AG04450 (cell line): ENCODE results near the gene KRTAP2-3. TPM values are rescaled to one million over a fixed set of nuclear protein-coding genes. Genes with fewer than 3 reads are reported as not detected.
"Not testable (repeated sequence)": the region's sequence is repeated elsewhere in the genome, so short reads cannot be mapped to it uniquely, and the experiment has no call there.

Experiments used
- CTCF ChIA-PET: fragments of 300-600, 350-600 bp; formaldehyde crosslinking; extraction: SDS; loops from one replicate; lab custom pipeline; 2022; ENCODE audit warnings: antibody characterized with exemption, inconsistent platforms; lab: Charles Lee
- POLR2A ChIA-PET: fragments of 350-600 bp; formaldehyde crosslinking; extraction: SDS; loops from one replicate; lab custom pipeline; 2021; ENCODE audit warnings: antibody characterized with exemption, inconsistent platforms; lab: Yijun Ruan, JAX
- DNase-seq: peaks from one replicate; pipeline ENCODE4 v3.0.0-alpha.2; 2011; ENCODE audit warnings: low read depth, low spot score
- H3K27ac ChIP-seq: one replicate; pipeline ENCODE4 v1.5.1; 2012; ENCODE audit warnings: low read depth, low read length, control low read depth
- H3K27me3 ChIP-seq: one replicate; pipeline ENCODE4 v1.6.0; 2012; ENCODE audit warnings: low read length; ENCODE audit not compliant: control insufficient read depth, insufficient read depth
- H3K4me3 ChIP-seq: 2 replicates; pipeline ENCODE4 v1.5.1; 2011; ENCODE audit warnings: mild to moderate bottlenecking, low read depth, low read length, control low read depth
- H3K9me3 ChIP-seq: 2 replicates; pipeline ENCODE4 v1.5.1; 2012; ENCODE audit warnings: low read length; ENCODE audit not compliant: control insufficient read depth, insufficient read depth
- polyA plus RNA-seq: library from polyadenylated mRNA; depleted of rRNA; stranded (reverse); fragments of >200 nt; gene quantifications from 2 replicates; pipeline ENCODE4 v1.2.3, GENCODE V29; 2011
- TF ChIP-seq, protein P1 (sequence below): IDR thresholded peaks from 2 replicates; pipeline ENCODE4 v1.5.1; 2011; ENCODE audit warnings: low read depth, low read length, control low read depth, inconsistent platforms

KRTAP2-3 gene
- polyA plus RNA-seq, 1 experiment: 1.3 TPM

DNA sequence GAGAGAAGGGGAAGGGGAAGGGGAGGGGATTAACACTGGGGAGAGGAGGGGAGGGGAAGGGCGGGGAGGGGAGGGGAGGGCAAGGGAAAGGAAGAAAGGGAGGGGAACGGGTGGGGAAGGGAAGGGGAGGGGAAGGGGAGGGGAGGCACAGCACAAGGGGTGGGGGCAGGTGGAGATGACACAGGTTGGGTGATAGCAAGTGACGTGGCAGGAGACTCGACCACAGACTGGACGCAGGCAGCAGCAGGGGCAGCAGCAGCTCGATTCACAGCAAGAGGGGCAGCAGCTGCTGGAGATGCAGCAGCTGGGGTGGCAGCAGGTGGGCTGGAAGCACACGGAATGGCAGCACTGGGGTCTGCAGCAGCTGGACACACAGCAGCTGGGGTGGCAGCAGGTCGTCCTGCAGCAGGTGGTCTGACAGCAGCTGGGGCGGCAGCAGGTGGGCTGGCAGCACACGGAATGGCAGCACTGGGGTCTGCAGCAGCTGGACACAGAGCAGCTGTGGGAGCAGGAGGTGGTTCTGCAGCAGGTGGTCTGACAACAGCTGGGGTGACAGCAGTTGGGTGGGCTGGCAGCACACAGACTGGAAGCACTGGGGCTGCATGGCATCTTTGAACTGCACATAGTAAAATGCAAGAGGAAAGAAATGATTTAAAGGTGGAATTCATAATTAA, 41.8 kb upstream of the KRTAP2-3 start, which contains the start of gene KRTAP4-16:
Gene KRTAP4-16, minus strand, starts transcription at position 624 of the 674 bp plus-strand sequence. Its CDS starts 0 bp downstream, at position 624.
- Histone ChIP-seq H3K9me3 (no peaks in the 10 kb centered on the region), H3K4me3 (no peak within 1 kb of the TSS), H3K27ac (no peak within 1 kb of the TSS), H3K27me3 (no peaks in the 10 kb centered on the region)
- POLR2A ChIA-PET: no interaction called here
- CTCF ChIA-PET: interaction anchor here (0.6 kb wide), 1 partner anchor 127 kb away, joined by 4 read pairs; no protein-coding TSS in a partner anchor
- TF ChIP-seq, protein P1, sequence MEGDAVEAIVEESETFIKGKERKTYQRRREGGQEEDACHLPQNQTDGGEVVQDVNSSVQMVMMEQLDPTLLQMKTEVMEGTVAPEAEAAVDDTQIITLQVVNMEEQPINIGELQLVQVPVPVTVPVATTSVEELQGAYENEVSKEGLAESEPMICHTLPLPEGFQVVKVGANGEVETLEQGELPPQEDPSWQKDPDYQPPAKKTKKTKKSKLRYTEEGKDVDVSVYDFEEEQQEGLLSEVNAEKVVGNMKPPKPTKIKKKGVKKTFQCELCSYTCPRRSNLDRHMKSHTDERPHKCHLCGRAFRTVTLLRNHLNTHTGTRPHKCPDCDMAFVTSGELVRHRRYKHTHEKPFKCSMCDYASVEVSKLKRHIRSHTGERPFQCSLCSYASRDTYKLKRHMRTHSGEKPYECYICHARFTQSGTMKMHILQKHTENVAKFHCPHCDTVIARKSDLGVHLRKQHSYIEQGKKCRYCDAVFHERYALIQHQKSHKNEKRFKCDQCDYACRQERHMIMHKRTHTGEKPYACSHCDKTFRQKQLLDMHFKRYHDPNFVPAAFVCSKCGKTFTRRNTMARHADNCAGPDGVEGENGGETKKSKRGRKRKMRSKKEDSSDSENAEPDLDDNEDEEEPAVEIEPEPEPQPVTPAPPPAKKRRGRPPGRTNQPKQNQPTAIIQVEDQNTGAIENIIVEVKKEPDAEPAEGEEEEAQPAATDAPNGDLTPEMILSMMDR: no peak
- no peak for DNase-seq

- not testable (repeated sequence) for H3K27me3 ChIP-seq, H3K27ac ChIP-seq
Measured at GRCh38 chr17:41099682-41100480, 40.0 kb upstream of the KRTAP2-3 start.

DNA sequence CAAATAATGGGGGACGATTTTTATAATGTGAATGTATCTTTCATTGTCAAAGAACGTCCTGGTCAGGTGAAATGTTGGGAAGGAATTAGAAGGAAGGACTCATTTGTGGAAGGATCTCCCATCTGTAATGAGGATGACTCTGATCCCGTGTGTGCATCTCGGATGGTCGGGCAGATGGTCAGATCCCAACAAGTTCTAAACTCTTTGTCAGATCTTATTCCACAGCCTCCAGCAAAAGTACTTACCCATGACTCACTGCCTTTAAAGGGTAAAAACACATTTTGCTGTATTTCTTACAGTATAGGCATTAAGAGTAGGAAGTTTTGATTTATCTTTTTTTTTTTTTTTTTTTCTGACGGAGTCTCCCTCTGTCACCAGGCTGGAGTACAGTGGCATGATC, 38.6 kb upstream of the KRTAP2-3 start:
- H3K4me3 ChIP-seq: no peak overlapping the region
- H3K27ac ChIP-seq: no peak overlapping the region
- no peak for DNase-seq
- H3K27me3 ChIP-seq: no peaks in the 10 kb centered on the region
- TF ChIP-seq, protein P1: no peak
- H3K9me3 ChIP-seq: no peaks in the 10 kb centered on the region
- CTCF ChIA-PET: no interaction called here
- POLR2A ChIA-PET: no interaction called here

More at GRCh38 chr17:41099682-41100480, 40.0 kb upstream of the KRTAP2-3 start:
- H3K9me3 ChIP-seq, H3K4me3 ChIP-seq, POLR2A ChIA-PET, CTCF ChIA-PET: not testable (repeated sequence)
- DNase-seq: peak; percentile 10

DNA sequence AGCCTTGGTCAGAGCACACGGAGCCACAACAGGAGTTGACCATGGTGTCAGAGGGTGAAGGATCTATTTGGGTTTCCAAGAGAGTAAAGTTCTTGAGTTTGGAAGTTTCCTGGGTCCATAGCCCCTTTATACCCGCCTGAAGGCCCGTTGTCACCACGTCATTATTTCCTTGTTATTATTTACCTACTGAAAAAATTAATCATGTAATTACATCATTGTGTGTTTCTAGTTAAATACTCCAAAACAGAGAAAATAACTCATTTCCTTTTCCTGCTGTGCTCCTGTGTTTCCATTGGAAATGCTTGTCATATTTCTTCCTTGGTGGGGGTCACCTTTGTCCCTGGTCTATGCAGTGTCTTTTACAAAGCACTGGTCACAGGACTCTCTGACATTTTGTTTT, 38.1 kb upstream of the KRTAP2-3 start, which contains the start of gene KRTAP4-8:
Gene KRTAP4-8, minus strand, starts transcription at position 101 of the 400 bp plus-strand sequence. Its CDS starts 58 bp downstream, at position 43.
- Histone ChIP-seq H3K27ac (no peak within 1 kb of the TSS), H3K27me3 (no peaks in the 10 kb centered on the region), H3K4me3 (no peak within 1 kb of the TSS), H3K9me3 (no peaks in the 10 kb centered on the region)
- TF ChIP-seq, protein P1: no peak
- POLR2A ChIA-PET: no interaction called here
- CTCF ChIA-PET: no interaction called here
- no peak for DNase-seq

- POLR2A ChIA-PET: no interaction called here
- H3K27me3 ChIP-seq: no peaks in the 10 kb centered on the region
Measured at GRCh38 chr17:41096055-41096454, 36.1 kb upstream of the KRTAP2-3 start.

GRCh38 chr17:41088760-41089352, 28.9 kb upstream of the KRTAP2-3 start:
- H3K27me3 ChIP-seq, H3K4me3 ChIP-seq, H3K27ac ChIP-seq, POLR2A ChIA-PET, DNase-seq, H3K9me3 ChIP-seq: not testable (repeated sequence)
- CTCF ChIA-PET: interaction anchor here (0.7 kb wide), 1 partner anchor 9 kb away, joined by 4 read pairs; no protein-coding TSS in a partner anchor

More at GRCh38 chr17:41096055-41096454, 36.1 kb upstream of the KRTAP2-3 start:
- no peak overlapping the region for H3K4me3 ChIP-seq
- TF ChIP-seq, protein P1: no peak
- no peak overlapping the region for H3K27ac ChIP-seq
- no peaks in the 10 kb centered on the region for H3K9me3 ChIP-seq
- DNase-seq: no peak
- CTCF ChIA-PET: no interaction called here

DNA sequence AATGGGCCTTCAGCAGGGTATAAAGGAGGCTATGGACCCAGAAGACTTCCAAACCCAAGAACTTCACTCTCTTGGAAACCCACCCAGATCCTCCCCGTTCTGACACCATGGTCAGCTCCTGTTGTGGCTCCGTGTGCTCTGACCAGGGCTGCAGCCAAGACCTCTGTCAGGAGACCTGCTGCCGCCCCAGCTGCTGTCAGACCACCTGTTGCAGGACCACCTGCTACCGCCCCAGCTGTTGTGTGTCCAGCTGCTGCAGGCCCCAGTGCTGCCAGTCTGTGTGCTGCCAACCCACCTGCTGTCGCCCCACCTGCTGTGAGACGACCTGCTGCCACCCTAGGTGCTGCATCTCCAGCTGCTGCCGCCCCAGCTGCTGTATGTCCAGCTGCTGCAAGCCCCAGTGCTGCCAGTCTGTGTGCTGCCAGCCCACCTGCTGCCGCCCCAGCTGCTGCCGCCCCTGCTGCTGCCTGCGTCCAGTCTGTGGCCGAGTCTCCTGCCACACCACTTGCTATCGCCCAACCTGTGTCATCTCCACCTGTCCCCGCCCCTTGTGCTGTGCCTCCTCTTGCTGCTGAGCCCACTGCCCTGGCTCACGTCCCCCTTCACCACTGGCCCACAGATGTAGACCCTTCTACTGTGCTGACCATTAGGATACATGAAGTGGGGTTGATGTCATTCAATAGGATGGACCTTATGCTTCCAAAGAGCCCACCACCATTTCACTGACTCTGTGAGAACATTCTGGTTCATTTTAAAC, 24.4 kb upstream of the KRTAP2-3 start, which contains the start of gene KRTAP4-7:
Gene KRTAP4-7, plus strand, starts transcription at position 51 of the 757 bp plus-strand sequence. Its CDS starts 57 bp downstream, at position 108.
- not testable (repeated sequence) for H3K27ac ChIP-seq

More for the DNA sequence above, 24.4 kb upstream of the KRTAP2-3 start, which contains the start of gene KRTAP4-7:
- DNase-seq, H3K27me3 ChIP-seq, H3K4me3 ChIP-seq, H3K9me3 ChIP-seq, CTCF ChIA-PET, POLR2A ChIA-PET: not testable (repeated sequence)
